NOMO-1 treated with DMSO at 0.1 percent for 48 hours (cell line): ENCODE data around the gene DHX57.

ENCODE experiments used
- DNase-seq: peaks from one replicate; lab custom pipeline; 2025; ENCODE audit not compliant: unreplicated experiment; lab: John Stamatoyannopoulos, UW

Gene DHX57

DNA sequence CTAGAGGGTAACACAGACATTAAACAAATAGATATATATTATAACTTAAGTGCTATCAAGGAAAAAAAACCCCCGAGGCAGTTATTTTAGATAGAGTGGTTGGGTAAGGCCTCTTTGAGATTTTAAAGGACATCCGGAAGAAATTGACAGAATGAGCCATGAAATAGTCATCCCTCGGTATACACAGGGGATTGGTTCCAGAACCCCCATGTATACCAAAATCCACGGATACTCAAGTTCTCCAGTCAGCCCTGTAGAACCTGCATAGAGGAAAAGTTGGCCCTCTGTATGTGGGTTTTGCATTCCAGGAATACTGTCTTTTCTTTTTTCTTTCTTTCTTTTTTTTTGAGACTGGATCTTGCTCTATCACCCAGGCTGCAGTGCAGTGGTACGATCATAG lies 2.0 kb downstream of the DHX57 start:
- no peak for DNase-seq

DNA sequence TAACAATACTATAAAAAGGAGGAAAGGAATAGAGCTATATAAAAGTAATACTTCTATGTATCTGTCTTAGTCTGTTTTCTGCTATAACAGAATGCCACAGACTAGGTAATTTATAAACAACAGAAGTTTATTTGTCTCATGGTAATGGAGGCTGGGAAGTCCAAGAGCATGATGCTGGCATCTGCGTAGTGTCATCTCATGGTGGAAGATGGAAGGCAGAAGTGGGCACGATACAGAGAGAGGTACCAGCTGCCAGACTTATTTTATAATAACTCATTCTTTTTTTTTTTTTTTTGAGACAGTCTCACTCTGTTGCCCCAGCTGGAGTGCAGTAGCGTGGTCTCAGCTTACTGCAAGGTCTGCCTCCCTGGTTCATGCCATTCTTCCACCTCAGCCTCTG lies 4.3 kb downstream of the DHX57 start:
- DNase-seq: no peak

DNA sequence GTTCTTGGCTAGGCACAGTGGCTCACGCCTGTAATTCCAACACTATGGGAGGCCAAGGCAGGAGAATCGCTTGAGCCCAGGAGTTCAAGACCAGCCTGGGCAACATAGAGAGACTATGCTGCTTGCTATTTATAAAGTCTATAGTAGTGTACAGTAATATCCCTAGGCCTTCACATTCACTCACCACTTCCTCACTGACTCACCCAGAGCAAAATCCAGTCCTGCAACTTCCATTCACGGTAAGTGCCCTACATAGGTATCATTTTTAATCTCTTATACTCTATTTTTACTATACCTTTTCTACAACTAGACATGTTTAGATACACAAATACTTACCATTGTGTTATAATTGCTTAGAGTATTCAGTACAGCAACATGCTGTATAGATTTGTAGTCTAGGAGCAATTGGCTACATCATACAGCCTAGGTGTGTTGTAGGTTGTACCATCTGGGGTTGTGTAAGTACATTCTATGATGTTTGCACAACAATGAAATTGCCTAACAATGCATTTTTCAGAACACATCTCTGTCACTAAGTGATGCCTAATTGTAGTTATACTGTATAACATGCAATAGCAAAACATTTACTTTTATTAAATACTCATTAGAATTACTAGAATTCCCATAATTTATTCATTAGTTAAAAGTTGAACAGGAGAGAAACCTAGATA lies 8.8 kb downstream of the DHX57 start:
- DNase-seq: no peak

DNA sequence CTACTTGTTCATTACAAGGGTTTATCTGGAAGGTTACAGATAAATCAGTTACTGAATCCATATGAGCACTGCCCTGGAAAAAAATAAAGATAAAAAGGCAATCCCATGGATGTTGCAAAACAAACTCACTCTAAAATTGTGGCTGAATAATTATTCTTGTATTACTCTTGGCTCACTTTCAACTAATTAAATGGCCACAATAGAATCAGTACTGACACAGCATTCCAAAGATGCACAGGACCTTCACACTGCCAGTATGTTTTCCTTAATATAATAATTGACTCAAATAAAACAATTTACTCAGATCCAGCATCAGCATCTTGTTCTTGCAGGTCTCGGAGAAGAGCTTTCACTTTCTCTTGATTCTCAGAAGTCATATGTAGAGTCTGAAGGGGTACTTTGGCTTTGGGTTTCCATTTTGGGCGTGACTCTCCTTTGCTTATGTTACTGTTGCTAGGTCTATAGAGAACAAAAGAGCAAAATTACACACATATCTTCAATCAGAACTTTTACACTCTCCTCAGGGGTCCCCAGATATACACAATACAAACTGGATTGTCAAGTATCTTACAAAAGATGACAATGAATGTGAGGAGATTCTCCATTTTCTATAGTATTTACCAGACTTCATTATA lies 12.6 kb downstream of the DHX57 start:
- no peak for DNase-seq

DNA sequence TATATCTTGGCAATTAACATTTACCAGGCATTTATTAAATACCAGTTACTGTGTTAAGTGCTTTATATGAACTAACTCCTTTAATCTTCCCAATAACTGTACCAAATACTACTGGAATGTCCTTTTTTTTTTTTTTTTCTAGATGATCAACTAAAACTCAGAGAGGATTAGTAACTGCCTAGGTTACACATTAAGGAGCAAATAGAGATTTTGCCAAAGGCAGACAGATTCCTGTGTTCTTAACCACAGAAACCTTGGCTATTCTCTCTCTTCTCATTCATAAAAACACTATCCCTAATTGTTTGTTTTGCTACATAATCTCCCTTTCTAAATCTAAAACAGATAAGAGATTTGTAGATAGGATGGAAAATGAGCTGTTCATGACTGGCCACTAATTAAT lies 13.3 kb downstream of the DHX57 start:
- no peak for DNase-seq

DNA sequence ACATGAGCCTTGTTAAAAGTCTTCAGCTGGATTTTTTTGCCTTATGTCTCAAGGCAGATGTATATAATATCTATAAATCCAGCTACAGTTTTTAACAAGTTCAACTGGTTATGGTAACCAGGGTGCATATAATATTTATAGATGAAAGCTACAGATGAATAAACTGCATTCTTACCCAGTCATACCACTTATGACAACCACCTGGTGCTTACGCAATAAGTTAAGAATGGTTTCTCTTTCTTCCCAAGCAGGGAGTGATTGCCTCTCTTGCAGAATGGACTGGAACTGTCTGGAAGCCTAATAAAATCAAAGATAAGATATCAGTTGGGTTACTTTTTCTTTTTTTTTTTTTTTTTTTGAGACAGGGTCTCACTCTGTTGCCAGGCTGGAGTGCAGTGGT lies 19.6 kb downstream of the DHX57 start:
- DNase-seq: peak; percentile 17

DNA sequence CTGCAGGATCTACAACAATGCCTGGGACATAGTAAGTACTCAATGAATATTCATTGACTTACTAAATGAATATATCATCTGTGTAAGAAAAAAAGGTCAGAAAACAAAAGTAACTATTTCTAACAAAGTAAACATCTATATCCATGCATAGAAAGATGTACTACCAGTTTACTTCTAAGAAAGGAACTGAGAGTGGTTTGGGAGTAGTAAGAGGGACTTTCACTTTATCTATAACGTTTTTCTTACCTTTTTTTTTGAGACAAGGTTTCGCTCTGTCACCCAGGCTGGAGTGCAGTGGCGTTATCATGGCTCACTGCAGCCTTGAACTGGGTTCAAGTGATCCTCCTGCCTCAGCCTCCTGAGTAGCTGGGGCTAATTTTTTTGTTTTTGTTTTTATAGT lies 25.7 kb downstream of the DHX57 start:
- no peak for DNase-seq

DNA sequence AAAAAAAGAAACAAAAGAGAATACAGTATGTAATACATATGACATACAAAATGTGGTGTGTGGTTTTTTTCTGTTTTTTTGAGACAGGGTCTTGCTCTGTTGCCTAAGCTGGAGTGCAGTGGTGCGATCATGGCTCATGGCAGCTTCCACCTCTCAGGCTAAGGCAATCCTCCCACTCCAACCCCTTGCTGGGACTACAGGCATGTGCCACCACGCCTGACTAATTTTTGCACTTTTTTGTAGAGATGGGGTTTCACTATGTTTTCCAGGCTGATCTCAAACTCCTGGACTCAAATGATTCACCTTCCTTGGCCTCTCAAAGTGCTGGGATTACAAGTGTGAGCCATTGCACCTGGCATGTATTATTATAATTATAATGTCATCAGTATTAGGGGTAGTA lies 38.9 kb downstream of the DHX57 start:
- DNase-seq: no peak

DNA sequence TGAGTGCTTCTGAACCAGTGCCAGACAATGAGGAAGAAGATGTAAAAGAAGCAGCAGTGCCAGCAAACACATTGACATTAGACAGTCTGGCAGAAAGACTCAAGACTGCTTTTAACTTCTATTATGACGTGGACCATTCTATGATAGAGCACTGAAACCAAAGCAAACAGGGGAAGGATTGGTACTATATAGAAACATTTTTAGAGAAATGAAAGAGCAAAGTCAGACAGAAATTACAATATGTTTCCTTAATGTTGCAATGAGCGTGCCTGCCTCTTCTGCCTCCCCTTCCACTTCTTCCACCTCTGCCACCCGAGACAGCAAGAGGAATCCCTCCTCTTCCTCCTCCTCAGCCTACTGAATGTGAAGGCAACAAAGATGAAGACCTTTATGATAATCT lies 39.7 kb downstream of the DHX57 start:
- peak; percentile 95 for DNase-seq

DNA sequence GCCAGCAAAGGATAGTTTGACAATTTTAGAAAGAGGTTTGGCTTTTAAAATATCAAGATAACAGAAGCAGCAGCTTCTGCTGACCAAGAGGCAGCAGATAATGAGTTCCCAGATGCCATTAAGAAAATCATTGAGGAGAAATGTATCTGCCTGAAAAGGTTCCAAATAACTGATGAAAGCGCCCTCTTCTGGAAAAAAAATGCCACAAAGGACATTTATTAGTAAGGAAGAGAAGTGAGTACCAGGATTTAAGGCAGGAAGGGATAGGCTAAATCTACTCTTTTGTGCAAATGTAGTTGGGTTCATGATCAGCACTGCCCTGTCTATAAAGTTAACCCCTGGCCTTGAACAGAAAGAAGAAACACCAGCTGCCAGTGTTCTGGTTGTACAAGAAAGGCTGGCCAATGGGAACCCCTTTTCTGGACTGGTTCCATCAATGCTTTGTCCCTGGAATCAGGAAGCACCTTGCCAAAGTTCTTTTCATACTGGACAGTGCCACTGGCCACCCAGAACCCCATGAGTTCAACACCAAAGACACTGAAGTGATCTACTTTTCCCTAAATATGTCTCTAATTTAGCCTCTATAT lies 40.6 kb downstream of the DHX57 start:
- peak; percentile 15 for DNase-seq

DNA sequence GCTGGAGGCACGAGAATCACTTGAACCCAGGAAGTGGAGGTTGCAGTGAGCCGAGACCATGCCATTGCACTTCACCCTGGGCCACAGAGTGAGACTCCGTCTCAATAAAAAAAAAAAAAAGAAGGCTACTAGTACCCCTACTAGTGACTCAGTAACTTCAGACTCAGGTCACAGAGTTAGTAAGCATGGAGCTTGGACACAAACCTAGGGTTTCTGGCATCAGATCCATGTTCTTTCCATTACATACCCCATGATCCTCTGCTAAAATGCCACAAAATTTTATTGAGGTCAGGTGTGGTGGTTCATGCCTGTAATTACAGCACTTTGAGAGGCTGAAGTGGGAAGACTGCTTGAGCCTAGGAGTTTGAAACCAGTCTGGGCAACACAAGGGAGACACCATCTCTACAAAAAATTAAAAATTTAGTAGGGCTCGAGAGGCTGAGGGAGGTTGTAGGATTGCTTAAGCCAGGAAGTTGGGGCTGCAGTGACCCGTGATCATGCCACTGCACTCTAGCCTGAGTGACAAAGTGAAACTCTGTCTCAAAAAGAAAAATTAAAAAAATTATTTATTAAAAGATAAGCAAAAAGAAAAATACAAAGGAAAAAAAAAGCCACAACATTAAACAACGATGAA lies 45.1 kb downstream of the DHX57 start:
- DNase-seq: peak; percentile 56

DNA sequence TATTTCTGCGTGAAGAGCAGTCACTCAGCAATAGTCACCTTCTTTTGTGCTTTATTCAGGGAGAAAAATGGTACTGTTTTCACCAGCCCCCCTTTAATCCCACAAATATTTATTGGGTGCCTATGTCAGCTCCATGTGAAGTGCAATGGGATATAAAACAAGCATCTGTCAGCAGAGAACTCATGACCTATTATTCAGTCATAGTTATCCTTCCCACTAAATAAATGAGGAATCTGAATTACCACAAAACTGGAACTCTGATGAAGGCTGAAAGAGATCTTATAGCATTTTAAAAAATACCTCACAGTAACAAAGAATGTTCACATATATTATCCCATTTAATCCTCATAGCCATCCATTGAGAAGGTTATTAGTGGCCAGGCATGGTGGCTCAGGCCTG lies 45.8 kb downstream of the DHX57 start:
- no peak for DNase-seq

DNA sequence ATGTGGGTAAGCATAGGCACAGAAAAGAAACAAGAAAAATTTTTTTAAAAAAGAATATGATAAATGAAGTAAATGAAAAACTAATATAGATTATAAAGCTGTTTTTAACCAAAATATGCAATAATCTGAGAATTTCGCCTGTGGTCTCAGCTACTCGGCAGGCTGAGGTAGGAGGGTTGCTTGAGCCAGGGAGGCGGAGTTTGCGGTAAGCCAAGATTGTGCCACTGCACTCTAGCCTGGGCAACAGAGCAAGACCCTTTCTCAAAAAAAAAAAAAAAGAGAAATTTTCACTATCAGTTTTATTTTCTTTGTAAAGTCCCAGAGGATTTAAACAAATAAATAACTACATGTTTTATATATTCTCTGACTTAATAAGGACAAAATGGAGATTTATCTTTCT lies 47.3 kb downstream of the DHX57 start:
- DNase-seq: no peak

DNA sequence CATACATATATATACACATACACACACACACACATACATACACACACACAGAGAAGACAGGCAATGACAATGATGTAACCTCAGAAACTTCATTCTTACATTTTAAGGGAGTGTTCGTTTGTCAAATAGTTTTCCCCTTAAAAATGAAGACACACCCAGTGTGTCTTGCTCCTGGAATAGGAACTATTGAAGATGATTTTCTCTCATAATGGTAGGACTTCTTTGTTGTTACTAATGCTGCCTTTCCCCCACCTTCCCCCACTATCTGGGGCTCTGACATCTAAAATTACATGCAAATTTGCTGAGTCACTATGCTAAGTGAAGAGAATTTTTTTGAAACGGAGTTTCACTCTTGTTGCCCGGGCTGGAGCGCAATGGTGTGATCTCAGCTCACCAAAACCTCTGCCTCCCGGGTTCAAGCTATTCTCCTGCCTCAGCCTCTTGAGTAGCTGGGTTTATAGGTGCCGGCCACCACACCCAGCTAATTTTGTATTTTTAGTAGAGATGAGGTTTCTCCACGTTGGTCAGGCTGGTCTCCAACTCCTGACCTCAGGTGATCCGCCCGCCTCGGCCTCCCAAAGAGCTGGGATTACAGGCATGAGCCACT lies 48.1 kb downstream of the DHX57 start:
- DNase-seq: peak; percentile 77

DNA sequence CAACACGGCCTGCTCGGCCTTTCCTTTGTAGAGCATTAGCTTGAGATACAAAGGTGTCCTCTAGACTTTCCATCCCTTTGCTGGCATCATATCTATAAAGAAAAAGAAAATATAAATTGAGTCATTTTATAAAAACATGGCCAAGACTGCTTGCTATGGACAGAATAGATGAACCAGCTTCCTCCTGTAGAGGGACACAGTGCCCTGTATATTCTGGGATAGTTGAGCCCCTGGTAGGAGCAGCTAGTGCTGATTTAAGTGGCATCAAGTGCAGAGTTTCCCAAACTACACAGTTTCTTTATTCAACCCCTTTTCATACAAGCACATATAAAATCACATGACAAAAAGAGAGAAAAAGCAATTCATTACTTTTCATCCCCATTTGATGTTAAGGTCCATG lies 49.8 kb downstream of the DHX57 start:
- no peak for DNase-seq

DNA sequence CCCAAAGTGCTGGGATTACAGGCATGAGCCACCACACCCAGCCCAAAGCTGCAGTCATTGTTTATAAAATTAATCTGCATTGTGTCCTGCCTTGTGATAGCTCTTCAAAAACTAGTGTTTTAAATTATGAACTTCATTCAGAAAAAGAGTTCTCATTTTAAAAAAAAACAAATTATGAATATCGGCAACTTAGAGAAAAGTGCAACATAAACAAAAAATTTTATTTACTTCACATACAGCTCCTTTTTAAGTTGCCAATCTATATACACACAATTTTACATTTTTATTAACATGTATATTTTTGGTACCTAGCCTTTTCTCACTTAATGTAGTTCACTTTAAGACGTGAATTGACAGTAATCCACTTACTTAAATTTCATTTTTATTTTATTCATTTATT lies 50.8 kb downstream of the DHX57 start:
- no peak for DNase-seq

DNA sequence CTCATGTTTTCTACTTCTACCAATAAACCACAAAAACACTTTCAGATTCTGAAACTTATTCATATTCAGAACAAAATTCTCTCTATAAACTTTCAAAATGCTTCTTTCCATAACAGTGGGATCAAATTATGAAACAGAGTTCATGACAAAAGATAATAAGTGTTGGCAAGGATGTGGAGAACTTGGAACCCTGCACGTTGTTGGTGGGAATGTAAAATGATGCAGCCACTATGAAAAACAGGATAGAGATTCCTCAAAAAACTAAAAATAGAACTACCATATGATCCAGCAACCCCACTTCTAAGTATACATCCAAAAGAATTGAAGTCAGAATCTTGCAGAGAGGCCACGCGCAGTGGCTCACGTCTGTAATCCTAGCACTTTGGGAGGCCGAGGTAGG lies 52.3 kb downstream of the DHX57 start:
- DNase-seq: no peak

DNA sequence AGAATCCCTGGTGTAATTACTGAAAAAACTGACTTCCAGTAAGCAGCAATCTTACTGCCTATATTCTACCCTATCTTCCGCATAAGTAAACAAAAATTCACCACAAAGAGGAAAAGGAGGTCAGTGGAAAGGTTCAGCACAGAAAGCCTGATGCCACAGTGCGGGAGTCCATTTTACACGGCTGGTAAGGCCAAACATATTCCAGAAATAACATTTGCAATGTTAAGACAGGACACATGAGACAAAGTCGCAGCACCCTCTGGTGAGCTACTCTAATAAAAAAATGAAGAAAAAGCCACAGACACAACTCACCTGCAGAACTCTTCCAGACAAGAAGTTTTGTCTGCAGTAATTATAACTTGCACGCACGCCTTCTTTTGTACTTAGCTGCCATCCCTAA lies 57.2 kb downstream of the DHX57 start:
- DNase-seq: no peak

DNA sequence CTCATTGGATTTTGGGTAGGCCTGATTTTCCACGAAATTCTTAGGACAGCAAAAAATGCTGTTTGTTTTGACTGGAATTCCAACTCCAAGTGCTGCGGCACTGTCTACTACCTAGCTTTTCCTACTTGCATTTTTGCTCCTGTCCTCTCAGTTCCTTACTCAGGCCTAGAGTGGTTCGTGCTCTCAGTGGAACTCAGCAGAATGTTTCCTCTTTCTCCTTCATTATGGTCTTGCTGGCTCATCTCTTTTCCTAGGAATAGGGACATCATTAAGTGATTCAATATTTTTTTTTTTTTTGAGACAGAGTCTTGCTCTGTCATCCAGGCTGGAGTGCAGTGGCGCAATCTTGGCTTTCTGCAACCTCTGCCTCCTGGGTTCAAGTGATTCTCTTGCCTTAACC lies 59.8 kb downstream of the DHX57 start:
- DNase-seq: no peak

DNA sequence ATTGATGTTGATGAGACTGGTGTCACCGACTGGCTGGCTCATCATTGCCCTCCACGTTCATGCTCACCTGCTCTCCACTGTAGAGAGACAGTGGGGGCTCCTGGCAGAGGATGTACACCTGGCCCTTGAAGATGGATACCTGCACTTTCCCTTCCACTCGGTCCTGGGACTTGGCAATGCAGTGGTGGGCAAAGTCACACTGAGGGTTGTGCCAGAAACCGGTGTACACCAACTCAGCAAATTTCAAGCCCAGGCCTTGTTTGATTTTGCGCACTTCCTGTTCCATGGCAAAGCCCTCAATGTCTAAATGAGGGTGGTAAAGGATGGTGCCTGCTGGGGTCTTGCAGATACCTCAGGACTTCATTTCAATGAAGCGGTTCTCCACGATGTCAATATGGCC lies 65.2 kb downstream of the DHX57 start:
- no peak for DNase-seq

DNA sequence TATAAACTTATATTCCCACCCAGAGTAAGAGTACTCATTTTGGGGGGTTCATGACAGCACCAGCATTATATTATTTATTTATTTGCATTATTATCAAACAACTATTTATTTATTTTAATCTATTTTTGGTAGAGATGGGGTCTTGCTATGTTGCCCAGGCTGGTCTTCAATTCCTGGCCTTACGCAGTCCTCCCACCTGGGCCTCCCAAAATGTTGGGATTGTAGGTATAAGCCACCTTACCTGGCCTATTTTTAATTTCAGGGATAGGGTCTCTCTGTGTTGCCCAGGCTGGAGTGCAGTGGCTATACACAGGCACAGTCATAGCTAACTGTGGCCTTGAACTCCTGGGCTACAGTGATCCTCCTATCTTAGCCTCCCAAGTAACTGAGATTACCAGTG lies 67.1 kb downstream of the DHX57 start:
- DNase-seq: no peak

DNA sequence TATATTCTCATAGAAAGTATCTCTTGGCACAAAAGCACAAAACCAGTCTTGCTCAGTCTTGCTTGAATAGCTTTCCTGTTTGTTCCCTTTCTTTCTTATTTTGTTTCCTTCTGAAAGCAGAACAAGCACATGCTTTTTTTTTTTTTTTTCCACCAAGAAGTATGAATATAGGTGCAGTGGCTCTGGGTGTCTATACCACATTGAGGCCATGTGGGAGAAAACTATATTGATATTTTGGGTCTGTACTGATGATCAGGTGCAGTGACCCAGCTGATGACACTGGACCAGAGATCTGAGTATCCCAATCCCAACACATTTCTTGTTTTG lies 69.0 kb downstream of the DHX57 start:
- no peak for DNase-seq
